ENCODE measurements around the gene FRMPD1. TPM values are rescaled to one million over a fixed set of nuclear protein-coding genes. Genes with fewer than 3 reads are reported as not detected.

FRMPD1 gene
- total and polyA plus RNA-seq, 8 donors: 0.16 to 1.5 (median 0.53) TPM

GRCh38 chr9:37740128-37740527, 89.4 kb downstream of the FRMPD1 start:
- no peaks in the 10 kb centered on the region for H3K4me1 ChIP-seq
- TF ChIP-seq CTCF (IDR thresholded peaks at IDR 0.05): no peak
- H3K4me3 ChIP-seq: no peak overlapping the region
- ATAC-seq: no peak
- H3K36me3 ChIP-seq: no peaks in the 10 kb centered on the region
- 91 to 94% methylated on average over 16 of the region's 16 CpGs for WGBS, 2 donors
- no peak for DNase-seq
- H3K9me3 ChIP-seq: no peaks in the 10 kb centered on the region
- no peak for FAIRE-seq
- no peak overlapping the region for H3K27ac ChIP-seq
- no peaks in the 10 kb centered on the region for H3K27me3 ChIP-seq
- intact Hi-C loops (cut with DNase I): no loop called here

- Histone ChIP-seq H3K4me3 (no peak overlapping the region), H3K9me3 (no peaks in the 10 kb centered on the region), H3K36me3 (no peaks in the 10 kb centered on the region), H3K27me3 (no peaks in the 10 kb centered on the region), H3K27ac (no peak overlapping the region), H3K4me1 (no peaks in the 10 kb centered on the region)
- intact Hi-C loops (cut with DNase I): no loop called here
- FAIRE-seq: no peak
- TF ChIP-seq CTCF (IDR thresholded peaks at IDR 0.05): no peak
- no peak for ATAC-seq
- WGBS, 2 donors: 76 to 81% methylated on average over 15 of the region's 15 CpGs
- DNase-seq: no peak
These were observed 90.0 kb downstream of the FRMPD1 start for GRCh38 chr9:37740631-37741328.

- Histone ChIP-seq H3K36me3 (no peaks in the 10 kb centered on the region), H3K27me3 (no peaks in the 10 kb centered on the region), H3K9me3 (no peaks in the 10 kb centered on the region), H3K4me1 (no peaks in the 10 kb centered on the region), H3K4me3 (no peak overlapping the region), H3K27ac (no peak overlapping the region)
- 79 to 85% methylated on average over 8 of the region's 8 CpGs for WGBS, 2 donors
- DNase-seq (no peak), FAIRE-seq (no peak), ATAC-seq (no peak)
- intact Hi-C loops (cut with DNase I): no loop called here
- TF ChIP-seq CTCF (IDR thresholded peaks at IDR 0.05): no peak
These were observed 95.2 kb downstream of the FRMPD1 start for GRCh38 chr9:37745970-37746369.

- no peak for FAIRE-seq
- Histone ChIP-seq H3K4me3 (no peak overlapping the region), H3K4me1 (no peaks in the 10 kb centered on the region), H3K27me3 (no peaks in the 10 kb centered on the region), H3K36me3 (no peaks in the 10 kb centered on the region), H3K9me3 (no peaks in the 10 kb centered on the region), H3K27ac (no peak overlapping the region)
- no peak for TF ChIP-seq CTCF (IDR thresholded peaks at IDR 0.05)
- WGBS, 2 donors: 72 to 79% methylated on average over 23 to 24 of the region's 24 CpGs
- ATAC-seq: peak in 2 of 4 donors; percentile 6 to 12
- intact Hi-C loops (cut with DNase I): no loop called here
- no peak for DNase-seq
These were observed 95.9 kb downstream of the FRMPD1 start for GRCh38 chr9:37746448-37747270.
